ENCODE results near the gene ZNF672. TPM values are rescaled to one million over a fixed set of nuclear protein-coding genes. Genes with fewer than 3 reads are reported as not detected.
A peak's percentile ranks its signal among the peaks of the same experiment; 100 is the strongest.
"Not testable (repeated sequence)": the region's sequence is repeated elsewhere in the genome, so short reads cannot be mapped to it uniquely, and the experiment has no call there.

The ZNF672 gene
- total RNA-seq: 30.9 TPM

DNA sequence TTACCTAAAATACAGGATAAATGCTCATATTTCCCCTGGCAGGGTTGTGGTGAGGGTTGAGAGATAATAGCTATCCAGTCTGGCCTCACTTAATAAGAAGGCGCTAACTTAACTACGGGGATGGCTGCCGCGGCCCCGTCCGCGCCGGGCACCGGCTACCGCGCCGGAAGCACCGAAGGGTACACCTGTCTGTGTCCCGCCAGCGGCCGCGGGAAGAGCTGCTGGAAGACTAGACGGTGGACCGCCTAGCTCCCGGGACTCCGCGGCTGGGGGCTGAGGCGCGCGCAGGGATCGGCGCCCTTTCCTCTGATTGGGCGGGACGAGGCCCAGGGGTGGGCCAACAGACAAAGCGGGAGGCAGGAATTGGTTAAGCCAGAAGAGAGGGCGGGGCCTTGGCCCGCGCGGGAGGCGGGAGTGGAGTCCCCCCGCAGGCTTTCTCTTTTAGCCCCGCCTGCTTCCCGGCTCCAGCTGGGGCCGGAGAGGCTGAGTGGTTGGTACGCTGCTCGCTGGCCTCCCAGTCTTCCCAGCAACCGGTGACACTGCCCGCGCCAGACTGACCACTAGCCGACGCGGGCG is at the start of gene ZNF672:
Gene ZNF672, plus strand, starts transcription at position 444 of the 576 bp plus-strand sequence. CDS start 9,051 bp downstream, outside the sequence.
- Histone ChIP-seq H3K9me3 (no peaks in the 10 kb centered on the region), H3K4me3 (peak within 1 kb of the TSS; percentile 83 to 88), H3K27ac (peak within 1 kb of the TSS; percentile 100), H3K36me3 (no peaks in the 10 kb centered on the region), H3K27me3 (no peaks in the 10 kb centered on the region), H3K4me1 (peaks cover 0 to 25% of the 10 kb centered on the region in 2 donors)
- DNase-seq (ENCODE audit: low spot score in 2 of 2): peak; percentile 98 to 100
- intact Hi-C loops (cut with DNase I): loop anchor here (1.0 kb wide), 4 partner anchors 12 to 68 kb away; partner anchors contain the start of gene PGBD2
- no peak for TF ChIP-seq CTCF (IDR thresholded peaks at IDR 0.05)

GRCh38 chr1:248788327-248788726 is 49.7 kb upstream of the ZNF672 start:
- Histone ChIP-seq H3K27me3 (no peaks in the 10 kb centered on the region), H3K36me3 (no peaks in the 10 kb centered on the region), H3K27ac (no peak overlapping the region), H3K4me3 (no peak overlapping the region), H3K9me3 (no peaks in the 10 kb centered on the region), H3K4me1 (no peaks in the 10 kb centered on the region)
- intact Hi-C loops (cut with DNase I): no loop called here
- no peak for TF ChIP-seq CTCF (IDR thresholded peaks at IDR 0.05)
- DNase-seq (ENCODE audit: low spot score in 2 of 2): no peak

DNA sequence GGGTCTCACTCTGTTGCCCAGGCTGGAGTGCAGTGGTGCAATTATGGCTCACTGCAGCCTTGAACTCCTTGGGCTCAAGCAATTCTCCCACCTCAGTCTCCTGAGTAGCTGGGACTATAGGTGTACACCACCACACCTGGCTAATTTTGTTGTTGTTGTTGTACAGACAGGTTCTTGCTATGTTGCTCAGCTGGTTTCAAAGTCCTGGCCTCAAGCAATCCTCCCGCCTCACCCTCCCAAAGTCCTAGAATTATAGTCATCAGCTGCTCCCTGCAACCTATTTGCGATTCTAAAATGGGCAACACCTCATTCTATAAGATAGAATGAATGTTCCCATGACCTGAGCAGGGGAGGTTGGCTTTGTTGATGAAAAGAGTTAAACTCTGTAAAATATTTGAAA is 48.7 kb upstream of the ZNF672 start:
- H3K9me3 ChIP-seq; H3K4me1 ChIP-seq; H3K27me3 ChIP-seq; intact Hi-C loops (cut with DNase I); H3K36me3 ChIP-seq; H3K4me3 ChIP-seq; H3K27ac ChIP-seq; DNase-seq (ENCODE audit: low spot score in 2 of 2): not testable (repeated sequence)

DNA sequence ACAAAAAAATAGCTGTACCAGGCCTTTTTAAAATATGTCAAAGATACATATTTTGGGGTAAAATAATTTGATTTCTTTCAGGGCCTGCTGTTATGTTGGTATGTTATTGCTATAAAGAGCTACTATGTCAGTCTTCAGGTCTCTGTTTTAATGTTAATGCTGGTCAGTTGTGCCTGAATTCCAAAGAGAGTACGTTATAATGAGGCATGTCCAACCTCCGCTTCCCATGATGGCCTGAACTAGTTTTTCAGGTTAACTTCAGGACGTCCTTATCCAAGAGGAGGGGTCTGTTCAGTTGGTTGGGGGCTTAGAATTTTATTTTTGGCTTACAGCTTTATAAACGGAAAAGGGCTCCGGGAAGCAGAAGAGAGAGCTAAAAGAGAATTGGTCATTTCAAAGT is 47.6 kb upstream of the ZNF672 start:
- no peaks in the 10 kb centered on the region for H3K27me3 ChIP-seq
- H3K27ac ChIP-seq: no peak overlapping the region
- no peak for DNase-seq (ENCODE audit: low spot score in 2 of 2)
- H3K36me3 ChIP-seq: no peaks in the 10 kb centered on the region
- TF ChIP-seq CTCF (IDR thresholded peaks at IDR 0.05): no peak
- peaks cover 0 to 5% of the 10 kb centered on the region in 2 donors for H3K9me3 ChIP-seq
- H3K4me3 ChIP-seq: no peak overlapping the region
- no peaks in the 10 kb centered on the region for H3K4me1 ChIP-seq
- intact Hi-C loops (cut with DNase I): no loop called here

- no peaks in the 10 kb centered on the region for H3K27me3 ChIP-seq
- no peak for TF ChIP-seq CTCF (IDR thresholded peaks at IDR 0.05)
- no peaks in the 10 kb centered on the region for H3K4me1 ChIP-seq
- H3K4me3 ChIP-seq: no peak overlapping the region
- no peaks in the 10 kb centered on the region for H3K36me3 ChIP-seq
- H3K27ac ChIP-seq: no peak overlapping the region
- intact Hi-C loops (cut with DNase I): no loop called here
- peaks cover 0 to 5% of the 10 kb centered on the region in 2 donors for H3K9me3 ChIP-seq
- DNase-seq (ENCODE audit: low spot score in 2 of 2): no peak
Observed at GRCh38 chr1:248791010-248791409, 47.0 kb upstream of the ZNF672 start.

GRCh38 chr1:248792342-248792741 is 45.7 kb upstream of the ZNF672 start:
- H3K27me3 ChIP-seq: no peaks in the 10 kb centered on the region
- TF ChIP-seq CTCF (IDR thresholded peaks at IDR 0.05): no peak
- no peak overlapping the region for H3K27ac ChIP-seq
- peaks cover 0 to 5% of the 10 kb centered on the region in 2 donors for H3K9me3 ChIP-seq
- no peak overlapping the region for H3K4me3 ChIP-seq
- DNase-seq (ENCODE audit: low spot score in 2 of 2): no peak
- intact Hi-C loops (cut with DNase I): no loop called here
- H3K36me3 ChIP-seq: no peaks in the 10 kb centered on the region
- no peaks in the 10 kb centered on the region for H3K4me1 ChIP-seq
